Vagina (tissue), 2 donors: ENCODE results near the gene AIG1.
"Not testable (repeated sequence)": the region's sequence is repeated elsewhere in the genome, so short reads cannot be mapped to it uniquely, and the experiment has no call there.

Experiments
- POLR2A ChIP-seq, 2 donors: fragments of 450-650 bp; IDR thresholded peaks; one replicate each; pipeline ENCODE4 v1.6.1; 2017; ENCODE audit warnings: antibody characterized with exemption in 2 of 2, mild to moderate bottlenecking in 2 of 2, moderate library complexity in 2 of 2
- TF ChIP-seq, protein P1 (sequence below), 3 experiments: fragments of 450-650 bp in 2 of 3; fragments of 200-600 bp in 1 of 3; sonication (generic) in 1 of 3; IDR thresholded peaks; one replicate each; pipeline ENCODE4 v1.5.1; 2017 to 2019; ENCODE audit warnings: antibody characterized with exemption in 3 of 3, mild to moderate bottlenecking in 2 of 3, moderate library complexity in 2 of 3

DNA sequence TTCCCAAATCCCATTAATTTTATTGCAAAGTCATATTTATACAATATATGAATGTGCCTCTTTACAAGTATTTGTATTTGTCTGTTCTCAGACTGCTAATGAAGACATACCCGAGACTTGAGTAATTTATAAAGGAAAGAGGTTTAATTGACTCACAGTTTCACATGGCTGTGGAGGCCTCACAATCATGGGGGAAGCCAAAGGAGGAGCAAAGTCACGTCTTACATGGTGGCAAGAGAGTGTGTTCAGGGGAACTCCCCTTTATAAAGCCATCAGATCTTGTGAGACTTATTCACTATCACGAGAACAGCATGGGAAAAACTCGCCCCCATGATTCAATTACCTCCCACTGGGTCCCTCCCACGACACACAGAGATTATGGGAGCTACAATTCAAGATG, 79.2 kb downstream of the AIG1 start:
- not testable (repeated sequence) for TF ChIP-seq POLR2A (IDR thresholded peaks at IDR 0.05)
- TF ChIP-seq, protein P1, sequence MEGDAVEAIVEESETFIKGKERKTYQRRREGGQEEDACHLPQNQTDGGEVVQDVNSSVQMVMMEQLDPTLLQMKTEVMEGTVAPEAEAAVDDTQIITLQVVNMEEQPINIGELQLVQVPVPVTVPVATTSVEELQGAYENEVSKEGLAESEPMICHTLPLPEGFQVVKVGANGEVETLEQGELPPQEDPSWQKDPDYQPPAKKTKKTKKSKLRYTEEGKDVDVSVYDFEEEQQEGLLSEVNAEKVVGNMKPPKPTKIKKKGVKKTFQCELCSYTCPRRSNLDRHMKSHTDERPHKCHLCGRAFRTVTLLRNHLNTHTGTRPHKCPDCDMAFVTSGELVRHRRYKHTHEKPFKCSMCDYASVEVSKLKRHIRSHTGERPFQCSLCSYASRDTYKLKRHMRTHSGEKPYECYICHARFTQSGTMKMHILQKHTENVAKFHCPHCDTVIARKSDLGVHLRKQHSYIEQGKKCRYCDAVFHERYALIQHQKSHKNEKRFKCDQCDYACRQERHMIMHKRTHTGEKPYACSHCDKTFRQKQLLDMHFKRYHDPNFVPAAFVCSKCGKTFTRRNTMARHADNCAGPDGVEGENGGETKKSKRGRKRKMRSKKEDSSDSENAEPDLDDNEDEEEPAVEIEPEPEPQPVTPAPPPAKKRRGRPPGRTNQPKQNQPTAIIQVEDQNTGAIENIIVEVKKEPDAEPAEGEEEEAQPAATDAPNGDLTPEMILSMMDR (IDR thresholded peaks at IDR 0.05), result not testable (repeated sequence)
